Type B pancreatic cell (in vitro differentiated cells): ENCODE data around the gene SLC16A4. TPM values are rescaled to one million over a fixed set of nuclear protein-coding genes. Genes with fewer than 3 reads are reported as not detected.

ENCODE experiments used
- DNase-seq: peaks from one replicate; pipeline ENCODE4 v3.0.0; 2021; ENCODE audit warnings: mixed read lengths; ENCODE audit not compliant: unreplicated experiment; ENCODE audit errors: extremely low spot score
- H3K27ac Mint-ChIP-seq: 2 replicates; pipeline ENCODE4 v1.8.0; 2021; ENCODE audit warnings: mild to moderate bottlenecking, mixed read lengths
- H3K27me3 Mint-ChIP-seq: 2 replicates; pipeline ENCODE4 v1.8.0; 2021; ENCODE audit warnings: mixed read lengths
- H3K36me3 Mint-ChIP-seq: 2 replicates; pipeline ENCODE4 v1.8.0; 2021; ENCODE audit warnings: mixed read lengths
- H3K4me1 Mint-ChIP-seq: one replicate; pipeline ENCODE4 v1.8.0; 2021; ENCODE audit warnings: mixed read lengths; ENCODE audit not compliant: unreplicated experiment
- H3K4me3 Mint-ChIP-seq: 2 replicates; pipeline ENCODE4 v1.8.0; 2021; ENCODE audit warnings: mild to moderate bottlenecking, mixed read lengths
- H3K9me3 Mint-ChIP-seq: 2 replicates; pipeline ENCODE4 v1.8.0; 2021; ENCODE audit warnings: mixed read lengths
- CTCF ChIP-seq: fragments of 200-600 bp; sonication (generic); conservative IDR thresholded peaks from 2 replicates; pipeline ENCODE4 v1.5.0; 2021; ENCODE audit warnings: antibody characterized with exemption, mild to moderate bottlenecking
- total RNA-seq: library from RNA; stranded (reverse); gene quantifications from 2 replicates; pipeline ENCODE4 v1.2.1, GENCODE V29; 2021; ENCODE audit warnings: low replicate concordance

Gene SLC16A4
- total RNA-seq, 1 donor from 2014 or later: 2.0 TPM

- H3K9me3 Mint-ChIP-seq: no peaks in the 10 kb centered on the region
- H3K4me3 Mint-ChIP-seq: peak overlapping the region; percentile 71
- DNase-seq: no peak
- no peaks in the 10 kb centered on the region for H3K27me3 Mint-ChIP-seq
- H3K4me1 Mint-ChIP-seq: peaks cover 75% of the 10 kb centered on the region
- TF ChIP-seq CTCF: no peak
- peaks cover 32% of the 10 kb centered on the region for H3K36me3 Mint-ChIP-seq
- peak overlapping the region; percentile 15 for H3K27ac Mint-ChIP-seq
These were observed 43.5 kb downstream of the SLC16A4 start for GRCh38 chr1:110347182-110347893.

DNA sequence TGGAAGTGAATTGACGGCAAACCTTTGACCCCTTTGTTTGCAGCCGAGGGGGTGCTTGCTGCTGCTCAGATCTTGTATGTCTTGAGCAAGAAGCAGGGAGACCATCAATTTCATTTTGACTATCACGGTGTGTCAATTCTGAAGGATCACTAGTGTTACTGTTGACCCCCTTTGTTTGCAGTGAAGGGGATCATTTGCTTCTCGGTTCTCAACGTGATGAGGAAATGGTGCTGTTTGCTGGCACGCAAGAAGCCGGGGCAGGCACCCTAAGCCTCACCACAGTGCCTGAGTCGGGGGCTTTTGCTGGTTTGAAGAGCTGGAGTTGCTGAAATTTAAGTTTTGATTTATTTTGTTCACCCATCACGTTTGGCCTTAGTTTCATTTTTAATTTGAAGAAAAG lies 44.1 kb downstream of the SLC16A4 start:
- Mint-ChIP-seq H3K9me3 (no peaks in the 10 kb centered on the region), H3K27me3 (no peaks in the 10 kb centered on the region), H3K27ac (no peak overlapping the region), H3K4me1 (peaks cover 80% of the 10 kb centered on the region), H3K4me3 (peak overlapping the region; percentile 71), H3K36me3 (peaks cover 32% of the 10 kb centered on the region)
- no peak for DNase-seq
- no peak for TF ChIP-seq CTCF

GRCh38 chr1:110345480-110345879 lies 45.3 kb downstream of the SLC16A4 start:
- no peak for DNase-seq
- peaks cover 81% of the 10 kb centered on the region for H3K4me1 Mint-ChIP-seq
- no peaks in the 10 kb centered on the region for H3K9me3 Mint-ChIP-seq
- H3K36me3 Mint-ChIP-seq: peaks cover 37% of the 10 kb centered on the region
- no peak overlapping the region for H3K27ac Mint-ChIP-seq
- peak overlapping the region; percentile 44 for H3K4me3 Mint-ChIP-seq
- TF ChIP-seq CTCF: no peak
- H3K27me3 Mint-ChIP-seq: no peaks in the 10 kb centered on the region

DNA sequence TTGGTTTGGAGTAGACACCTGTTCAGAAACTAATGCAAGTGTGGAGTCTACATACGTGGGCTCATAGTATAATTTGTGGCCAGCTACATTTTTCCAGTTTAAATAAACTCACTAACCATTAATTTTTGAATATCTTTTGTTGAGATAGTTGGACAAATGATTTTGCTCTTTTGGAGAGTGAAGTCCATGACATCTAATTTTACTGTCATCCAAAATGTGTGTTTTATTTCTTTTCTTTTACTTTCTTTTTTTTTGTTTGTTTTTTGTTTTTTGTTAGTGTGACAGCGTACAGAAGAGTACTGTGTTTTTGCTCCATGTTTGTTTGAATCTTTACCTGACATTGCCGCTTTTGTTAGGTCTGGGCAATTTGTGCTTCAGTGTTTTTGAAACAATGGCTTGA lies 46.7 kb downstream of the SLC16A4 start:
- no peak overlapping the region for H3K27ac Mint-ChIP-seq

DNA sequence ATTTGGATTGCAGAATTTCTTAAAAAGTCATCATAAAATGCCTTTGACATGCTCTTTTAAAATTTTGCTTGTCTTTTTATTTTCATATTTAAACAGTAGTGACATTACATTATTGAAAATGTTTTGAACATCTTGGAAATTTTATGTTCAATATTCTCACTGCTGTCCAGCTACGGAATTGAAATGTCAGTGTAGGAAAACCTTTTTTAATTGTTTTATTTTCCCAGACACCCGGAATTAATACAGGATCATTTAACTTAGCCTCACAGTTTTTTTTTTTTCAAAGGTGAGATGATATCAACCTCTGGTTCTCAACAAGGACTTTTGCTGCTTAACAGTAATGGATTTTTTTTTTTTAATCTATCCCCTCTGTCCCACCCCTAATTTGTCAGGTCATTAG lies 47.6 kb downstream of the SLC16A4 start:
- TF ChIP-seq CTCF: no peak
- no peaks in the 10 kb centered on the region for H3K27me3 Mint-ChIP-seq
- H3K4me3 Mint-ChIP-seq: no peak overlapping the region
- H3K36me3 Mint-ChIP-seq: peaks cover 37% of the 10 kb centered on the region
- peaks cover 72% of the 10 kb centered on the region for H3K4me1 Mint-ChIP-seq
- DNase-seq: no peak
- H3K27ac Mint-ChIP-seq: no peak overlapping the region
- no peaks in the 10 kb centered on the region for H3K9me3 Mint-ChIP-seq

More for the DNA sequence above, 46.7 kb downstream of the SLC16A4 start:
- TF ChIP-seq CTCF: no peak
- Mint-ChIP-seq H3K27me3 (no peaks in the 10 kb centered on the region), H3K4me3 (peak overlapping the region; percentile 44), H3K36me3 (peaks cover 37% of the 10 kb centered on the region), H3K9me3 (no peaks in the 10 kb centered on the region), H3K4me1 (peaks cover 81% of the 10 kb centered on the region)
- DNase-seq: no peak
